ENCODE measurements around the gene TRIML1.

GRCh38 chr4:188158336-188158735, 19.1 kb downstream of the TRIML1 start:
- TF ChIP-seq POLR2A (IDR thresholded peaks at IDR 0.05; ENCODE audit: low read depth, low read length), result no peak
- no peak for TF ChIP-seq TAF1 (IDR thresholded peaks at IDR 0.05; ENCODE audit: low read depth, low read length)
